Loucy (cell line): Measurements from ENCODE around the gene KICS2.

Source experiments
- EZH2phosphoT487 ChIP-seq: fragments of 200-600 bp; IDR thresholded peaks from 2 replicates; pipeline ENCODE4 v1.6.1; 2018; ENCODE audit warnings: antibody characterized with exemption, mild to moderate bottlenecking, moderate library complexity, borderline replicate concordance
- TF ChIP-seq, protein P1 (sequence below): fragments of 200-600 bp; sonication (generic); conservative IDR thresholded peaks from 2 replicates; pipeline ENCODE4 v1.5.1; 2014; ENCODE audit warnings: mild to moderate bottlenecking, antibody characterized with exemption, low read length

DNA sequence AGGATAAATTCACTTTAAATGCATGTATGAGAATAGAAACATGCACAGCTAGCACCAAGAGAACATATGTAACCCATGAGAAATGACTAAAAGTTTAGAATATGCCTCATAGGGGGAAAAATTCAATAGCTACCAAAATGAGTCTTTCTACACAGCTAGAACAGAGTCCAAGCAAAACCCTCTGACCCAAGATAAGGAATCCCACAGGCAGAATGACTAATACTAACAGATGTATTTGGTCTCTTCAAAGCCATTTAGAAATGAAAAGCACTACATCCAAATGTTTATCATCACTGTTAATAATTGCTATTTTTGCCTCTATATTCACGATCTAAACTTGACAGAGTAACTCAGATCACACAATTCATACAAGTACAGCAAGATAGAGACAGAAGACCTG lies 44.0 kb downstream of the KICS2 start:
- no peak for TF ChIP-seq EZH2phosphoT487
- TF ChIP-seq, protein P1, sequence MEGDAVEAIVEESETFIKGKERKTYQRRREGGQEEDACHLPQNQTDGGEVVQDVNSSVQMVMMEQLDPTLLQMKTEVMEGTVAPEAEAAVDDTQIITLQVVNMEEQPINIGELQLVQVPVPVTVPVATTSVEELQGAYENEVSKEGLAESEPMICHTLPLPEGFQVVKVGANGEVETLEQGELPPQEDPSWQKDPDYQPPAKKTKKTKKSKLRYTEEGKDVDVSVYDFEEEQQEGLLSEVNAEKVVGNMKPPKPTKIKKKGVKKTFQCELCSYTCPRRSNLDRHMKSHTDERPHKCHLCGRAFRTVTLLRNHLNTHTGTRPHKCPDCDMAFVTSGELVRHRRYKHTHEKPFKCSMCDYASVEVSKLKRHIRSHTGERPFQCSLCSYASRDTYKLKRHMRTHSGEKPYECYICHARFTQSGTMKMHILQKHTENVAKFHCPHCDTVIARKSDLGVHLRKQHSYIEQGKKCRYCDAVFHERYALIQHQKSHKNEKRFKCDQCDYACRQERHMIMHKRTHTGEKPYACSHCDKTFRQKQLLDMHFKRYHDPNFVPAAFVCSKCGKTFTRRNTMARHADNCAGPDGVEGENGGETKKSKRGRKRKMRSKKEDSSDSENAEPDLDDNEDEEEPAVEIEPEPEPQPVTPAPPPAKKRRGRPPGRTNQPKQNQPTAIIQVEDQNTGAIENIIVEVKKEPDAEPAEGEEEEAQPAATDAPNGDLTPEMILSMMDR, result no peak
